Sigmoid colon (tissue), 4 donors: ENCODE results near the gene NUP42.

Experiments used
- CTCF ChIP-seq, 4 experiments: fragments of 450-650 bp in 3 of 4; fragments of 200-600 bp in 1 of 4; IDR thresholded peaks; one replicate each; pipeline ENCODE4 v1.5.1; 2016 to 2019; ENCODE audit warnings: antibody characterized with exemption in 4 of 4, mild to moderate bottlenecking in 3 of 4, moderate library complexity in 2 of 4
- EP300 ChIP-seq, 4 donors: sonication (generic); formaldehyde crosslinking; IDR thresholded peaks; one replicate each; pipeline ENCODE4 v1.6.1; 2017; ENCODE audit warnings: antibody characterized with exemption in 4 of 4
- POLR2A ChIP-seq, 2 donors: fragments of 450-650 bp; IDR thresholded peaks; one replicate each; pipeline ENCODE4 v1.6.1; 2016; ENCODE audit warnings: antibody characterized with exemption in 2 of 2, mild to moderate bottlenecking in 2 of 2, moderate library complexity in 2 of 2
- POLR2AphosphoS5 ChIP-seq, 4 donors: sonication (generic); formaldehyde crosslinking; IDR thresholded peaks; one replicate each; pipeline ENCODE4 v1.6.1; 2017; ENCODE audit warnings: antibody characterized with exemption in 4 of 4

- TF ChIP-seq CTCF (IDR thresholded peaks at IDR 0.05) (no peak), POLR2A (IDR thresholded peaks at IDR 0.05) (no peak), EP300 (IDR thresholded peaks at IDR 0.05) (no peak), POLR2AphosphoS5 (IDR thresholded peaks at IDR 0.05) (no peak)
Measured at GRCh38 chr7:23222439-23223030, 40.7 kb downstream of the NUP42 start.
